HepG2 (cell line): ENCODE data around the gene BLVRB. TPM values are rescaled to one million over a fixed set of nuclear protein-coding genes. Genes with fewer than 3 reads are reported as not detected.

Source experiments
- ARID4A ChIP-seq: sonication (generic); formaldehyde crosslinking; IDR thresholded peaks from 2 replicates; pipeline ENCODE4 v1.5.0; 2020; ENCODE audit warnings: mild to moderate bottlenecking, missing genetic modification reagents, borderline replicate concordance
- KMT2B ChIP-seq: IDR thresholded peaks from 2 replicates; pipeline ENCODE4 v1.6.1; 2016; ENCODE audit warnings: missing genetic modification reagents, missing compliant biosample characterization
- MED13 ChIP-seq: sonication (generic); formaldehyde crosslinking; IDR thresholded peaks from 2 replicates; pipeline ENCODE4 v1.5.0; 2020; ENCODE audit warnings: missing genetic modification reagents
- MXI1 ChIP-seq: IDR thresholded peaks from 3 replicates; pipeline ENCODE4 v1.6.1; 2012; ENCODE audit warnings: low read depth, low read length, inconsistent platforms, borderline replicate concordance
- RBAK ChIP-seq: sonication (generic); formaldehyde crosslinking; IDR thresholded peaks from 2 replicates; pipeline ENCODE4 v1.5.1; 2020; ENCODE audit warnings: mild to moderate bottlenecking, missing genetic modification reagents
- REPIN1 ChIP-seq: sonication (generic); formaldehyde crosslinking; IDR thresholded peaks from 2 replicates; pipeline ENCODE4 v1.8.0; 2022; ENCODE audit warnings: missing genetic modification reagents, low read depth, mild to moderate bottlenecking, borderline replicate concordance
- TFE3 ChIP-seq: IDR thresholded peaks from 2 replicates; pipeline ENCODE4 v1.6.1; 2016
- THAP9 ChIP-seq: sonication (generic); formaldehyde crosslinking; IDR thresholded peaks from 2 replicates; pipeline ENCODE4; 2020; ENCODE audit warnings: missing genetic modification reagents, mild to moderate bottlenecking, borderline replicate concordance
- WIZ ChIP-seq: sonication (generic); formaldehyde crosslinking; IDR thresholded peaks from 2 replicates; pipeline ENCODE4 v1.5.1; 2020; ENCODE audit warnings: mild to moderate bottlenecking, missing genetic modification reagents
- ZNF160 ChIP-seq: sonication (generic); formaldehyde crosslinking; IDR thresholded peaks from 2 replicates; pipeline ENCODE4 v1.8.0; 2022; ENCODE audit warnings: mild to moderate bottlenecking, inconsistent platforms, missing genetic modification reagents
- ZNF337 ChIP-seq: sonication (generic); formaldehyde crosslinking; IDR thresholded peaks from 2 replicates; pipeline ENCODE4 v1.5.1; 2020; ENCODE audit warnings: missing genetic modification reagents, low read depth, mild to moderate bottlenecking, borderline replicate concordance
- ZNF724P ChIP-seq: sonication (generic); formaldehyde crosslinking; IDR thresholded peaks from 2 replicates; pipeline ENCODE4 v1.8.0; 2022; ENCODE audit warnings: missing genetic modification reagents, borderline replicate concordance
- ZNF746 ChIP-seq: sonication (generic); formaldehyde crosslinking; IDR thresholded peaks from 2 replicates; pipeline ENCODE4 v1.8.0; 2022; ENCODE audit warnings: mild to moderate bottlenecking, missing genetic modification reagents
- ZNF777 ChIP-seq: sonication (generic); formaldehyde crosslinking; IDR thresholded peaks from 2 replicates; pipeline ENCODE4 v1.4.0; 2020; ENCODE audit warnings: missing genetic modification reagents
- ZNF781 ChIP-seq: sonication (generic); formaldehyde crosslinking; IDR thresholded peaks from 2 replicates; pipeline ENCODE4 v1.5.1; 2020; ENCODE audit warnings: borderline replicate concordance, mild to moderate bottlenecking, missing genetic modification reagents; ENCODE audit errors: not compliant biosample characterization
- ZNF878 ChIP-seq: sonication (generic); formaldehyde crosslinking; IDR thresholded peaks from 2 replicates; pipeline ENCODE4 v1.8.1; 2023; ENCODE audit warnings: mild to moderate bottlenecking, missing genetic modification reagents, moderate library complexity
- ZNF891 ChIP-seq: sonication (generic); formaldehyde crosslinking; IDR thresholded peaks from 2 replicates; pipeline ENCODE4 v1.5.0; 2020; ENCODE audit warnings: mild to moderate bottlenecking, missing genetic modification reagents
- ZSCAN31 ChIP-seq: sonication (generic); formaldehyde crosslinking; IDR thresholded peaks from 2 replicates; pipeline ENCODE4 v1.5.0; 2020; ENCODE audit warnings: low read depth, mild to moderate bottlenecking, missing genetic modification reagents
- polyA plus RNA-seq, 8 experiments: library from polyadenylated mRNA; depleted of rRNA in 3 of 8; stranded (reverse) in 7 of 8; unstranded in 1 of 8; fragments of >200 nt; fragmentation: Illumina TruSeq in 4 of 8; extraction: Trizol in 4 of 8; gene quantifications; 2 replicates each; pipeline versions ENCODE4 v1.2.1 to v1.2.3, GENCODE V29; 2011 to 2016; ENCODE audit warnings: low read depth in 4 of 8, missing spikeins in 1 of 8, mixed read lengths in 1 of 8; ENCODE audit not compliant: insufficient read depth in 1 of 8
- total RNA-seq, 5 experiments: library from RNA; depleted of rRNA; stranded (reverse); fragments of >200 nt; fragmentation: Illumina TruSeq; extraction: Trizol; gene quantifications; 2 replicates each; pipeline ENCODE4 v1.2.3, GENCODE V29; 2016; ENCODE audit warnings: low read depth in 1 of 5
- TF ChIP-seq, protein P1 (sequence below): sonication (generic); formaldehyde crosslinking; IDR thresholded peaks from 2 replicates; pipeline ENCODE4 v1.8.1; 2023; ENCODE audit warnings: missing genetic modification reagents, inconsistent platforms, borderline replicate concordance

The BLVRB gene
- total and polyA plus RNA-seq, 2 of the 13 experiments (the other 11 are each of a cell fraction or from before 2014, with no cell fraction given) = 25.9 to 51.4 TPM

- TF ChIP-seq ARID4A (CRISPR knock-in tag) (peak; percentile 14; the same call in 1 of the 2 replicates), REPIN1 (no peak), ZNF891 (no peak), TFE3 (CRISPR knock-in tag) (no peak; the same call in 1 of the 2 replicates), ZNF746 (CRISPR knock-in tag) (peak; percentile 97), RBAK (CRISPR knock-in tag) (no peak), THAP9 (CRISPR knock-in tag) (no peak), ZNF781 (no peak), ZNF777 (CRISPR knock-in tag) (peak; percentile 74), KMT2B (CRISPR knock-in tag) (no peak), MXI1 (no peak), ZNF160 (CRISPR knock-in tag) (no peak), ZSCAN31 (CRISPR knock-in tag) (peak; percentile 68; the same call in 1 of the 2 replicates), MED13 (CRISPR knock-in tag) (no peak), ZNF878 (CRISPR knock-in tag) (0 out of 2 replicates have a peak, but pooled peaks have one; percentile 9), ZNF337 (CRISPR knock-in tag) (no peak), WIZ (CRISPR knock-in tag) (no peak), ZNF724P (CRISPR knock-in tag) (no peak)
- TF ChIP-seq, protein P1, sequence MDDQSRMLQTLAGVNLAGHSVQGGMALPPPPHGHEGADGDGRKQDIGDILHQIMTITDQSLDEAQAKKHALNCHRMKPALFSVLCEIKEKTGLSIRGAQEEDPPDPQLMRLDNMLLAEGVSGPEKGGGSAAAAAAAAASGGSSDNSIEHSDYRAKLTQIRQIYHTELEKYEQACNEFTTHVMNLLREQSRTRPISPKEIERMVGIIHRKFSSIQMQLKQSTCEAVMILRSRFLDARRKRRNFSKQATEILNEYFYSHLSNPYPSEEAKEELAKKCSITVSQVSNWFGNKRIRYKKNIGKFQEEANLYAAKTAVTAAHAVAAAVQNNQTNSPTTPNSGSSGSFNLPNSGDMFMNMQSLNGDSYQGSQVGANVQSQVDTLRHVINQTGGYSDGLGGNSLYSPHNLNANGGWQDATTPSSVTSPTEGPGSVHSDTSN (CRISPR knock-in tag) = no peak
Measured at GRCh38 chr19:40433391-40434216, 31.9 kb downstream of the BLVRB start (continued).
